ENCODE measurements around the gene MAD1L1.

DNA sequence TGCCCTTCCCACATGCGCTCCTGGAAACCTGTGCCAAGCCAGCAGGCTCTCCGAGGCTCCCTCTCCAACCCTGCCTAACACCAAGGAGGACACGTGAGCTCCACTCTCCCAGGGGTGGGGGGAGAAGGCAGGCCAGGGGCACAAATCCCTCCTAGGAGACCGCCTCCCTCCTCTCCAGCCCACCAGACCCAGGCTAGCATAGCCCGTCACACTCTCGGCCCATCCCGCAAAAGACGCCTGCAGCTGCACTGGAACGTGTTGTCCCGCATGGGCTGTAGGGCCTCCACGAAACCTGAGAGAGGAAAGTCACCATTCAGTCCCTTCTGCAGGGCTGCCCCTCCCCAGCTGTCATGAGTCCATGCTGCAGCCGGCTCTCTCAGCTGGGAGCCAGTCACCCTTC is 126.3 kb downstream of the MAD1L1 start:
- TF ChIP-seq ZNF70 (CRISPR knock-in tag; IDR thresholded peaks at IDR 0.05) (no peak), GLIS3 (CRISPR knock-in tag; IDR thresholded peaks at IDR 0.05) (no peak), RARB (CRISPR knock-in tag; IDR thresholded peaks at IDR 0.05) (no peak), TCF4 (CRISPR knock-in tag; IDR thresholded peaks at IDR 0.05; ENCODE audit: borderline replicate concordance) (no peak), OSR1 (CRISPR knock-in tag; IDR thresholded peaks at IDR 0.05) (no peak), ISL1 (CRISPR knock-in tag; IDR thresholded peaks at IDR 0.05) (no peak)

Data from SK-N-SH treated with all-trans-retinoic acid at 6 μM for 48 hours (cell line).